ENCODE measurements around the gene NUP43.

- TF ChIP-seq, protein P1, sequence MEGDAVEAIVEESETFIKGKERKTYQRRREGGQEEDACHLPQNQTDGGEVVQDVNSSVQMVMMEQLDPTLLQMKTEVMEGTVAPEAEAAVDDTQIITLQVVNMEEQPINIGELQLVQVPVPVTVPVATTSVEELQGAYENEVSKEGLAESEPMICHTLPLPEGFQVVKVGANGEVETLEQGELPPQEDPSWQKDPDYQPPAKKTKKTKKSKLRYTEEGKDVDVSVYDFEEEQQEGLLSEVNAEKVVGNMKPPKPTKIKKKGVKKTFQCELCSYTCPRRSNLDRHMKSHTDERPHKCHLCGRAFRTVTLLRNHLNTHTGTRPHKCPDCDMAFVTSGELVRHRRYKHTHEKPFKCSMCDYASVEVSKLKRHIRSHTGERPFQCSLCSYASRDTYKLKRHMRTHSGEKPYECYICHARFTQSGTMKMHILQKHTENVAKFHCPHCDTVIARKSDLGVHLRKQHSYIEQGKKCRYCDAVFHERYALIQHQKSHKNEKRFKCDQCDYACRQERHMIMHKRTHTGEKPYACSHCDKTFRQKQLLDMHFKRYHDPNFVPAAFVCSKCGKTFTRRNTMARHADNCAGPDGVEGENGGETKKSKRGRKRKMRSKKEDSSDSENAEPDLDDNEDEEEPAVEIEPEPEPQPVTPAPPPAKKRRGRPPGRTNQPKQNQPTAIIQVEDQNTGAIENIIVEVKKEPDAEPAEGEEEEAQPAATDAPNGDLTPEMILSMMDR (conservative IDR thresholded peaks at IDR 0.05; ENCODE audit: low read length), result no peak
- no peak for TF ChIP-seq EZH2phosphoT487 (IDR thresholded peaks at IDR 0.05; ENCODE audit: borderline replicate concordance)
These were observed 44.6 kb downstream of the NUP43 start for GRCh38 chr6:149701714-149702113.
